ENCODE results near the gene RASGRP4. TPM values are rescaled to one million over a fixed set of nuclear protein-coding genes. Genes with fewer than 3 reads are reported as not detected.

Gene RASGRP4
- total RNA-seq, 1 donor from 2014 or later, result not detected

DNA sequence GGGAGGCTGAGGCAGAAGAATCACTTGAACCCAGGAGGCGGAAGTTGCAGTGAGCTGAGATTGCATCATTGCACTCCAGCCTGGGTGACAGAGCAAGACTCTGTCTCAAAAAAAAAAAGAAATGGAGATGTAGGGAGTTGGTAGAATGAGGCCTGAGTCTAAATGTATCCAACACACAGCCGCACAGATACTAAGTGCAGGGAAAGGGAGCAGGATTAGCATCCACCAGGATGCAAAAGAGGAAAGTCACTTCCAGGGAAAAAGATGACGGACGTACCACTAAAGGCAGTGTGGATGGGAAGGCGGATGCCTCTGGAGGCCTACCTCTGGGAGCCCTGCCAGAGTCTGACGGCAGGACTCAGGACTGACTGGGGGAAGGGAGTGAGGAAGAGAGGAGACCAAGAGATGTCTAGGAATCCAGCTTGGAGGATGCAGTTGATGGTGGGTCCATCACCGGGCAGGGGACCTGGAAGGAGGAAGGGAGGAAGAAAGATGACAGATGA, 16.3 kb downstream of the RASGRP4 start:
- no peak overlapping the region for H3K27ac Mint-ChIP-seq
- no peaks in the 10 kb centered on the region for H3K36me3 Mint-ChIP-seq
- H3K9me3 Mint-ChIP-seq, result no peaks in the 10 kb centered on the region
- H3K27me3 Mint-ChIP-seq, result no peaks in the 10 kb centered on the region
- DNase-seq (ENCODE audit: extremely low spot score, unreplicated experiment), result no peak
- no peaks in the 10 kb centered on the region for H3K4me1 Mint-ChIP-seq (ENCODE audit: unreplicated experiment)
- no peak overlapping the region for H3K4me3 Mint-ChIP-seq
- TF ChIP-seq, protein P1, sequence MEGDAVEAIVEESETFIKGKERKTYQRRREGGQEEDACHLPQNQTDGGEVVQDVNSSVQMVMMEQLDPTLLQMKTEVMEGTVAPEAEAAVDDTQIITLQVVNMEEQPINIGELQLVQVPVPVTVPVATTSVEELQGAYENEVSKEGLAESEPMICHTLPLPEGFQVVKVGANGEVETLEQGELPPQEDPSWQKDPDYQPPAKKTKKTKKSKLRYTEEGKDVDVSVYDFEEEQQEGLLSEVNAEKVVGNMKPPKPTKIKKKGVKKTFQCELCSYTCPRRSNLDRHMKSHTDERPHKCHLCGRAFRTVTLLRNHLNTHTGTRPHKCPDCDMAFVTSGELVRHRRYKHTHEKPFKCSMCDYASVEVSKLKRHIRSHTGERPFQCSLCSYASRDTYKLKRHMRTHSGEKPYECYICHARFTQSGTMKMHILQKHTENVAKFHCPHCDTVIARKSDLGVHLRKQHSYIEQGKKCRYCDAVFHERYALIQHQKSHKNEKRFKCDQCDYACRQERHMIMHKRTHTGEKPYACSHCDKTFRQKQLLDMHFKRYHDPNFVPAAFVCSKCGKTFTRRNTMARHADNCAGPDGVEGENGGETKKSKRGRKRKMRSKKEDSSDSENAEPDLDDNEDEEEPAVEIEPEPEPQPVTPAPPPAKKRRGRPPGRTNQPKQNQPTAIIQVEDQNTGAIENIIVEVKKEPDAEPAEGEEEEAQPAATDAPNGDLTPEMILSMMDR (conservative IDR thresholded peaks at IDR 0.05), result no peak

DNA sequence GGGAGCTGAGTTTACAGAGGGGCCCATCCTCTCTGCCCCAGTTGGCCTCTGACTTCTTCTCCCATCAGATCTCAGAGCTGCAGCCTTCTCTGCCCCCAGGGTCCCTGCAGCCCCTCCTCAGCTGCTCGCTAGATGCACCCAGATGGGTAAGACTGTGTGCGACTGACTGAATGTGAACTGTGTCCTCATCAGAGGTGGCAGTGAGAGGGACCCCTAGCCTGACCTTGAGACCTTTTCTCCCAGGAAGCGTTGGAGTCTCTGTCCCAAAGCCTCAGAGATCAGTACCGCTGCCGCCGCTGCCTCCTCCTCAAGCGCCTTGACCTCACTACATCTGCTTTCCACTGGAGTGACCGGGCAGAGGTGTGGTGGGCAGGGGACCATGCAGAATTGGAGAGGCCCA, 20.7 kb downstream of the RASGRP4 start:
- TF ChIP-seq, protein P1 (conservative IDR thresholded peaks at IDR 0.05), result no peak
- Mint-ChIP-seq H3K4me1 (ENCODE audit: unreplicated experiment) (no peaks in the 10 kb centered on the region), H3K4me3 (peak overlapping the region; percentile 36), H3K36me3 (no peaks in the 10 kb centered on the region), H3K9me3 (no peaks in the 10 kb centered on the region), H3K27ac (no peak overlapping the region), H3K27me3 (peaks cover 5% of the 10 kb centered on the region)
- no peak for DNase-seq (ENCODE audit: extremely low spot score, unreplicated experiment)

DNA sequence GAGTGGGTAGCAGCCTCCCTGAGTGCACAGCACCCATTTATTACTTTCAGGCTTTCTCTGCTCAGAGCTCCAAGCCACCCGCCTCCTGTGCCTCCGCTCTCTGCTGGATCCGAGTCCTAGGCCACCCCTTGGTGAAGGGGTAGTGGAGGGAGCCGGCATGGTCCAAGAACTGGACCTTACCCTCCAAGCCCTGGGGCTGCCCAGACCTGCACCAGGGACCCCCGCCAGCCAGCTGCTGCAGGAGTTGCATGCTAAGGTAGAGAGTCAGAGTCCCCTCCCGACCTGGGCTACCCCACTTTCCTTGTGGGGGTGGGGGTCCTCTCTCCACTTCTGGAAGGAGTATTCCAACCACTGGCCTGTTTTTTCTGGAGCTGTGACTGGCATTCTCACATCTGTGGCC, 21.2 kb downstream of the RASGRP4 start:
- TF ChIP-seq, protein P1 (conservative IDR thresholded peaks at IDR 0.05), result no peak
- H3K27me3 Mint-ChIP-seq, result peaks cover 8% of the 10 kb centered on the region
- no peaks in the 10 kb centered on the region for H3K4me1 Mint-ChIP-seq (ENCODE audit: unreplicated experiment)
- H3K27ac Mint-ChIP-seq, result no peak overlapping the region
- DNase-seq (ENCODE audit: extremely low spot score, unreplicated experiment), result no peak
- H3K9me3 Mint-ChIP-seq, result no peaks in the 10 kb centered on the region
- peak overlapping the region; percentile 92 for H3K4me3 Mint-ChIP-seq
- H3K36me3 Mint-ChIP-seq, result no peaks in the 10 kb centered on the region

DNA sequence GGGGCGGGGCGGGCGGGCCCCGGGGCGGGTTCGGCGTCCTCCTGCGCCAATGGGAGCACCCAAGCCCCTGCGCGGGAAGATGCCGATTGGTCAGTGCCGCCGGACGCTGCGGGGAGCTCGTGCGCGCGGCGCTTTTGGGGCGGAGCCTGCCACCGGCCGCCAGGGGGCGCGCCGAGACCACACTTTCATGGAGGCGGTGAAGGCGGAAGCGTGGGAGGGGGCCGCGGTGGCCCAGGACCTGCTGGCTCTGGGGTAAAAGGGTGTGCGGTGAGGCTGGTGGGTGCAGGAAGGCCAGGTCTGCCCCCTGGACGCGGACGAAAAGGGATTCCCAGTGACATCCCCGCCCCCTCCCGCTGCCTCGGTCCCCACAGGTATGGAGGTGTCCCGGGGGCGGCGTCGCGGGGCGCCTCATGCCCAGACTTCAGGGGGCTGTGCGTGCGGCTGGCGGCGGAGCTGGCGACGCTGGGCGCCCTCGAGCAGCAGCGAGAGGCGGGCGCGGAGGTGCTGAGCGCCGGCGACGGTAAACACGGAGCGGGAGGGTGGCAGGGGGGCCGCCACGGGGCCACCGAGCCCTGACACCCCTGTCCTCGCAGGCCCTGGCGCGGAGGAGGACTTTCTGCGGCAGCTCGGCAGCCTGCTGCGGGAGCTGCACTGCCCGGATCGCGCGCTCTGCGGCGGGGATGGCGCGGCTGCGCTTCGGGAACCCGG, 22.9 kb downstream of the RASGRP4 start, which contains the start of gene FAM98C:
TSS of gene FAM98C (plus strand) at position 127 of the 708 bp plus-strand sequence. CDS start at position 188, 61 bp downstream.
- peak within 1 kb of the TSS; percentile 69 for H3K27ac Mint-ChIP-seq
- peak; percentile 99 for DNase-seq (ENCODE audit: extremely low spot score, unreplicated experiment)
- no peaks in the 10 kb centered on the region for H3K9me3 Mint-ChIP-seq
- H3K4me1 Mint-ChIP-seq (ENCODE audit: unreplicated experiment), result no peaks in the 10 kb centered on the region
- TF ChIP-seq, protein P1 (conservative IDR thresholded peaks at IDR 0.05), result peak; percentile 100
- H3K36me3 Mint-ChIP-seq, result no peaks in the 10 kb centered on the region
- peak within 1 kb of the TSS; percentile 92 for H3K4me3 Mint-ChIP-seq
- peaks cover 12% of the 10 kb centered on the region for H3K27me3 Mint-ChIP-seq

- Mint-ChIP-seq H3K4me1 (ENCODE audit: unreplicated experiment) (no peaks in the 10 kb centered on the region), H3K4me3 (peak overlapping the region; percentile 92), H3K9me3 (no peaks in the 10 kb centered on the region), H3K27me3 (peaks cover 12% of the 10 kb centered on the region), H3K36me3 (no peaks in the 10 kb centered on the region), H3K27ac (peak overlapping the region; percentile 69)
- TF ChIP-seq, protein P1 (conservative IDR thresholded peaks at IDR 0.05), result no peak
- no peak for DNase-seq (ENCODE audit: extremely low spot score, unreplicated experiment)
Observed at GRCh38 chr19:38402623-38402966, 23.4 kb downstream of the RASGRP4 start.

Data from type B pancreatic cell (in vitro differentiated cells).